ENCODE results near the gene GNPTG.

The GNPTG gene

DNA sequence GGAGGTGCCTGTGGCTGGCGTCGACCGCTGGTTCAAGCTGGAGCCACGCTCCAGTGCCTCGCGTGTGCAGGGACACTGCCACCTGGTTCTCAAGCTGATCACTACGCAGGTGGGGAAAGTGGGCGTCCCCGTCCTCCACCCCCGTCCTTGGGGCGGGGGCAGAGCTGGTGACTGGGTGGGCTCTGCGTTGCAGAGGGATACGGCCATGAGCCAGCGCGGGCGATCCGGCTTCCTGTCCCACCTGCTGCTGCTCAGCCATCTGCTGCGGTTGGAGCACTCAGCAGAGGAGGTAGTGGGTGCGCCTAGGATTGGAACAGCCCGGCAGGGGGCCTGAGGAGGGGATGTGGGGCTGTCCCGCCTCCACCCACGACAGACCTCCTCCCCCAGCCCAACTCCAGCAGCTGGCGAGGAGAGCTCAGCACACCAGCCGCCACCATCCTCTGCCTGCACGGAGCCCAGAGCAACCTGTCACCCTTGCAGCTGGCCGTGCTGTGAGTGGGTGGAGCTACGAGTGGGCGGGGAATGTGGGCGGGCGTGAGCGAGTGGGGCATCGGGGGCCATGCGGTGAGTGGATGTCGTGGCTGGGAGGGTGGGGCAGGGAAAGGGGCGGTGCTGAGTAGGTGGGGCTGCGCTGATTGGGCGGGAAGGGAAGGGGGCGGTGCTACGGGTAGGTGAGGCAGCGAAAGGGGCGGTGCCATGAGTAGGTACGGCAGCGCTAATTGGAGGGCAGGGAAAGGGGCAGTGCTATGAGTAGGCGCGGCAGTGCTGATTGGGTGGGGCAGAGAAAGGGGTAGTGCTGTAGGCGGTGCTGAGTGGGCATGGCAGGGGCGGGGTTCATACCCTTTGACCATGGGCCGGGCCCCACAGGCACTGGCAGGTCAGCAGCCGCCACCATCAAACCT, 9.0 kb upstream of the GNPTG start:
- no peak overlapping the region for H3K4me3 ChIP-seq (ENCODE audit: low read depth, low read length)
- no peaks in the 10 kb centered on the region for H3K79me2 ChIP-seq (ENCODE audit: control insufficient read depth, insufficient read depth, low read length, unreplicated experiment)
- no peaks in the 10 kb centered on the region for H3K36me3 ChIP-seq (ENCODE audit: insufficient read depth, low read length)
- no peaks in the 10 kb centered on the region for H3K27me3 ChIP-seq (ENCODE audit: insufficient read depth, low read length)
- no peaks in the 10 kb centered on the region for H3K4me1 ChIP-seq (ENCODE audit: control insufficient read depth, insufficient read depth, low read length, unreplicated experiment)
- H3K27ac ChIP-seq (ENCODE audit: low read depth, low read length), result no peak overlapping the region
- H2AFZ ChIP-seq (ENCODE audit: low read length, unreplicated experiment), result no peak overlapping the region

DNA sequence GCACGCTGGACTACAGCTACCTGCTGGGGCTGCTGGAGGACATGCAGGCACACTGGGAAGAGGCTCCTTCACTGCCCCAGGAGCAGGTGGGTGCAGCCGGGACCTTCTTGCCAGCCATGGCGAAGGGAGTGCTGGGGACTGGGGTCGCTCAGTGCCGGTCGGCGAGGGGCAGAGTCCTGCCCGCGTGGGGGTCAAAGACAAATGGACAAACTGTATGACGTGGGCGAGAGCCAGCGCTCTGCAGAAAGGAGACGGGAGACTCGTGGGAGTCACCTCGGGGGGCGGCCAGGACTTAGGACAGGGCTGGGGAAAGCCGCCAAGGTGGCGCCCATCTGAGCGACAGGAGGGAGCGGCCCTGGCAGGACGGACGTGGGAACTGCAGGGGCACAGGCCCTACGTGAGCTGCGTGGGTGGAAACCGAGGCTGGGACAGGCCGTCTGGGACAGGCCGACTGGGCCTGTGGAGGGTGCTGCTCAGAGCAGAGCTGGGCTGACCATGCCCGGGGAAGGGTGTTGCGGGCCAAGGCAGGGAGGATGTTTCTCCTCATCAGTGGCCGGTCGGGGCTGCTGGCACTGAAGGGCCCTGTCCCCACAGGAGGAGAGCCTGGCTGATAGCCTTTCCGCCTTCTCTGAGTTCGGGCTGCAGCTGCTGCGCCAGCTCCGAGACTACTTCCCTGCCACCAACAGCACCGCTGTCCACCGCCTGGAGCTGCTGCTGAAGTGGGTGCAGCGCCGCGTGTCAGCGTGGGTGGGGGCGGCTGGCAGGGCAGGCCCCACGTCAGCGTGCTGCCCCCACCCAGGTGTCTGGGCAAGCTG, 8.1 kb upstream of the GNPTG start:
- Histone ChIP-seq H3K79me2 (ENCODE audit: control insufficient read depth, insufficient read depth, low read length, unreplicated experiment) (no peaks in the 10 kb centered on the region), H3K27me3 (ENCODE audit: insufficient read depth, low read length) (no peaks in the 10 kb centered on the region), H3K36me3 (ENCODE audit: insufficient read depth, low read length) (no peaks in the 10 kb centered on the region), H3K27ac (ENCODE audit: low read depth, low read length) (no peak overlapping the region), H3K4me3 (ENCODE audit: low read depth, low read length) (no peak overlapping the region), H3K4me1 (ENCODE audit: control insufficient read depth, insufficient read depth, low read length, unreplicated experiment) (no peaks in the 10 kb centered on the region), H2AFZ (ENCODE audit: low read length, unreplicated experiment) (no peak overlapping the region)

DNA sequence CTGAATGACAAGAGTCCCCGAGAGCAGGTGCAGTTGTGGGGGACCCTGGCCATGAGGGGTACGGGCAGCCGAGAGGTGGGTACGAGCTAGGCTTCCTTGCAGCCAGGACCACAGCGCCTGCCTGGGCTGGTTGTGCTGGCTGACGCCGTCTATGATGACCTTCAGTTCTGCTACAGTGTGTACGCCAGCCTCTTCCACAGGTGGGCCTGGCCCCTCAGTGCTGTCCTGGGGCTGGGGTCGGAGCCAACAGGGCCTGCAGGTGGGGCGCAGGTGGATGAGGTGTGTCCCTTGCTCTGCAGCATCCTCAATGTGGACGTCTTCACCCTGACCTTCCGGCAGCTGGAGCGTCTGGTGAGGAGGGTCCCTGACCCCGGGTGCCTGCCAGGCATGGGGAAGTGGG, 7.2 kb upstream of the GNPTG start:
- no peak overlapping the region for H2AFZ ChIP-seq (ENCODE audit: low read length, unreplicated experiment)
- peaks cover under 1% of the 10 kb centered on the region; the same call in 1 of the 2 replicates for H3K36me3 ChIP-seq (ENCODE audit: insufficient read depth, low read length)
- no peaks in the 10 kb centered on the region for H3K4me1 ChIP-seq (ENCODE audit: control insufficient read depth, insufficient read depth, low read length, unreplicated experiment)
- no peak overlapping the region for H3K4me3 ChIP-seq (ENCODE audit: low read depth, low read length)
- H3K79me2 ChIP-seq (ENCODE audit: control insufficient read depth, insufficient read depth, low read length, unreplicated experiment), result no peaks in the 10 kb centered on the region
- H3K27ac ChIP-seq (ENCODE audit: low read depth, low read length), result no peak overlapping the region
- no peaks in the 10 kb centered on the region for H3K27me3 ChIP-seq (ENCODE audit: insufficient read depth, low read length)

DNA sequence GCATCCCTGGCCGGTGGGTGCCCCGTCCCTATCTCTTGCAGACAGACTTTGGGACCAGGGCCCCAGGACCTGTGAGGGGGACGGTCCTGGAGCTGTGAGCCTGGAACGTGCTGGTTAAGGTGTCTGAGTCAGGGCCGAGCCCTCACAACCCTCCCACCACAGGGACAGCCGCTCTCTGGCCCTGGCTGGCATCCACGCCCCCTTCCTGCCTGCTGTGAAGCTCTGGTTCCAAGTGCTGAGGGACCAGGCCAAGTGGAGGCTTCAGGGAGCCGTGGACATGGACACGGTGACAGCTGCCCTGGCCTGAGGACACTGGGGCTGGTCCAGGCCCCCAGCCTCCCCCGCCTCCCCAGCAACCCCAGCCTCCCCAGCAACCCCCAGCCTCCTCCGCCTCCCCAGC, 6.6 kb upstream of the GNPTG start:
- Histone ChIP-seq H2AFZ (ENCODE audit: low read length, unreplicated experiment) (no peak overlapping the region), H3K4me1 (ENCODE audit: control insufficient read depth, insufficient read depth, low read length, unreplicated experiment) (no peaks in the 10 kb centered on the region), H3K36me3 (ENCODE audit: insufficient read depth, low read length) (peaks cover 3% of the 10 kb centered on the region; the same call in 1 of the 2 replicates), H3K79me2 (ENCODE audit: control insufficient read depth, insufficient read depth, low read length, unreplicated experiment) (no peaks in the 10 kb centered on the region), H3K27ac (ENCODE audit: low read depth, low read length) (no peak overlapping the region), H3K27me3 (ENCODE audit: insufficient read depth, low read length) (no peaks in the 10 kb centered on the region), H3K4me3 (ENCODE audit: low read depth, low read length) (no peak overlapping the region)

DNA sequence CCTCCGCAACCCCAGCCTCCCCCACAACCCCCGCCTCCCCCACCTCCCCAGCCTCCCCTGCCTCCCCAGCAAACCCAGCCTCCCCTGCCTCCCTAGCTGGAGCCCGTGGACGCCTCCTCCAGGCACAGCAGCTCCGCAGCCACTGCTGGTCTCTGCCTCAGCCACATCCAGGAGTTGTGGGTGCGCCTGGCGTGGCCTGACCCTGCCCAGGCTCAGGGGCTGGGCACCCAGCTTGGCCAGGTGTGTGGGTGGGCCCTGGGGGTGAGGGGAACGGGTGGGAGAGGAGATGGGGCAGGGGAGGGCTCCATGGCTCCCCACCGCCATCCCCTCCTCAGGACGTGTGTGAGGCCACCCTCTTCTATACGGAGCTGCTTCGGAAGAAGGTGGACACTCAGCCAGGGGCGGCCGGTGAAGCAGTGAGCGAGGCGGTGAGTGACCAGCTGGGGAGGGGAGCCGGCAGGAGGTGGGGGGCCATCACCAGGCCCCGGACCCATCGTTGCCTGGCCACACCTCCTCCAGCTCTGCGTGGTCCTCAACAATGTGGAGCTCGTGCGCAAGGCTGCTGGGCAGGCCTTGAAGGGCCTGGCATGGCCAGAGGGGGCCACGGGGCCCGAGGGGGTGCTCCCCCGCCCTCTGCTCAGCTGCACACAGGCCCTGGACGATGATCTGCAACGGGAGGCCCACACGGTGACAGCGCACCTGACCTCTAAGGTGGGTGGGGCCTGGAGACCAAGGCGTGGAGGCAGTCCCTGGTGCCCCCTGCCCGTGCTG, 5.9 kb upstream of the GNPTG start:
- Histone ChIP-seq H3K4me3 (ENCODE audit: low read depth, low read length) (no peak overlapping the region), H3K4me1 (ENCODE audit: control insufficient read depth, insufficient read depth, low read length, unreplicated experiment) (peaks cover 7% of the 10 kb centered on the region), H3K27me3 (ENCODE audit: insufficient read depth, low read length) (no peaks in the 10 kb centered on the region), H3K36me3 (ENCODE audit: insufficient read depth, low read length) (peaks cover 3% of the 10 kb centered on the region; the same call in 1 of the 2 replicates), H3K79me2 (ENCODE audit: control insufficient read depth, insufficient read depth, low read length, unreplicated experiment) (peaks cover 4% of the 10 kb centered on the region), H2AFZ (ENCODE audit: low read length, unreplicated experiment) (no peak overlapping the region), H3K27ac (ENCODE audit: low read depth, low read length) (no peak overlapping the region)

DNA sequence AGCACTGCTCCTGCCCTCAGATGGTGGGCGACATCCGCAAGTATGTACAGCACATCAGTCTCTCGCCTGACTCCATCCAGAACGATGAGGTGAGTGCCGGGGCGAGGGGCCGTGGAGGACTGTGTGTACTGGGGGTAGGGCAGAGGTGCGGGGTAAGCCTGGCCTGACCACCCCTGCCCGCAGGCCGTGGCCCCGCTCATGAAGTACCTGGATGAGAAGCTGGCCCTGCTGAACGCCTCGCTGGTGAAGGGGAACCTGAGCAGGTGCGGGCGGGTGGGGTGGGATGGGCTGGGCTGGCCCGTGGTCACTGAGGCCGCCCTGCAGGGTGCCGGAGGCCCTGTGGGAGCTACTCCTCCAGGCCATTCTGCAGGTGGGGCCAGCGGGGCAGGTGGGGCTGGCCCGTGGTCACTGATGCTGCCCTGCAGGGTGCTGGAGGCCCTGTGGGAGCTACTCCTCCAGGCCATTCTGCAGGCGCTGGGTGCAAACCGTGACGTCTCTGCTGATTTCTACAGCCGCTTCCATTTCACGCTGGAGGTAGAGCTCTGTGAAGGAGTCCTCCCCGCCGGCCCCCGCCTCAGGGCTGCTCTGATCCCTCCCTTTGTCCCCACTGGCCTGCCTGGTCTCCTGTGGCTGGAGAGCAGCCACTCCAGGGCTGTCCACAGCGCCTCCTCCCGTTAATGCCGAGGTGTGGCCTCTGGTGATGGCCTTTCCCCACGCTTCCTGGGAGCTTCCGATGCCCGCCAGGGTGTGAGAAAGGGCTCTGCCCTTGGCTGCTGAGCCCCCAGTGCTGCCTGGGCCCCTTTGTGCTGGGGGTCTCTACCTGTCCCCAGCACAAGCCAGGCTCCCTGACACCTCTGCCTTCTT, 5.1 kb upstream of the GNPTG start:
- no peaks in the 10 kb centered on the region for H3K27me3 ChIP-seq (ENCODE audit: insufficient read depth, low read length)
- peaks cover 9% of the 10 kb centered on the region for H3K4me1 ChIP-seq (ENCODE audit: control insufficient read depth, insufficient read depth, low read length, unreplicated experiment)
- H3K4me3 ChIP-seq (ENCODE audit: low read depth, low read length), result no peak overlapping the region
- no peak overlapping the region for H2AFZ ChIP-seq (ENCODE audit: low read length, unreplicated experiment)
- no peak overlapping the region for H3K27ac ChIP-seq (ENCODE audit: low read depth, low read length)
- peaks cover 12% of the 10 kb centered on the region for H3K79me2 ChIP-seq (ENCODE audit: control insufficient read depth, insufficient read depth, low read length, unreplicated experiment)
- H3K36me3 ChIP-seq (ENCODE audit: insufficient read depth, low read length), result peaks cover 3% of the 10 kb centered on the region; the same call in 1 of the 2 replicates

DNA sequence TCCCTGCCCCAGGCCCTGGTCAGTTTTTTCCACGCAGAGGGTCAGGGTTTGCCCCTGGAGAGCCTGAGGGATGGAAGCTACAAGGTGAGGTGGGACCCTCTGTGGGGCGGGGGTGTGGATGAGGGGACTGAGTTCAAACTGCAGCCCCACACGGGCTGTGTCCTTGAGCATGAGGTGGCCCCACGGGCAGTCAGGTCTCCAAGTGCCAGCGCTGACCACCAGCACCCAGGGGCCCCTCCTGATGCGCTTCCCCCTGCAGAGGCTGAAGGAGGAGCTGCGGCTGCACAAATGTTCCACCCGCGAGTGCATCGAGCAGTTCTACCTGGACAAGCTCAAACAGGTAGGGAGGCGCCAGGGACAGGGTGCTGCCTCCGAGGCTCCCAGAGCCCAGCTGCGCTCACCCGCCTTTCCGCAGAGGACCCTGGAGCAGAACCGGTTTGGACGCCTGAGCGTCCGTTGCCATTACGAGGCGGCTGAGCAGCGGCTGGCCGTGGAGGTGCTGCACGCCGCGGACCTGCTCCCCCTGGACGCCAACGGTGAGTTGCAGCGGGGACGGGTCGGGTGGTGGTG, 4.4 kb upstream of the GNPTG start:
- peaks cover 18% of the 10 kb centered on the region for H3K79me2 ChIP-seq (ENCODE audit: control insufficient read depth, insufficient read depth, low read length, unreplicated experiment)
- no peak overlapping the region for H2AFZ ChIP-seq (ENCODE audit: low read length, unreplicated experiment)
- H3K27ac ChIP-seq (ENCODE audit: low read depth, low read length), result no peak overlapping the region
- H3K4me1 ChIP-seq (ENCODE audit: control insufficient read depth, insufficient read depth, low read length, unreplicated experiment), result peaks cover 9% of the 10 kb centered on the region
- H3K4me3 ChIP-seq (ENCODE audit: low read depth, low read length), result no peak overlapping the region
- peaks cover 3% of the 10 kb centered on the region; the same call in 1 of the 2 replicates for H3K36me3 ChIP-seq (ENCODE audit: insufficient read depth, low read length)
- H3K27me3 ChIP-seq (ENCODE audit: insufficient read depth, low read length), result no peaks in the 10 kb centered on the region

DNA sequence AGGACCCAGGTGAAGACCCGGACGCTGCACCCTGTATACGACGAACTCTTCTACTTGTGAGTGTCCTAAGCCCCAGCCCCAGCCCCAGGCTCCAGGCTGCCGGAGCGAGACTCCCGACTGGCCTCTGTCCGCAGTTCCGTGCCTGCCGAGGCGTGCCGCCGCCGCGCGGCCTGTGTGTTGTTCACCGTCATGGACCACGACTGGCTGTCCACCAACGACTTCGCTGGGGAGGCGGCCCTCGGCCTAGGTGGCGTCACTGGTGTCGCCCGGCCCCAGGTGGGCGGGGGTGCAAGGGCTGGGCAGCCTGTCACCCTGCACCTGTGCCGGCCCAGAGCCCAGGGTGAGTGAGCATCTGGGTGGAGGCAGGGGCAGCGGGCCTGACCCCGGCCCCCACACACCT, 3.8 kb upstream of the GNPTG start:
- Histone ChIP-seq H3K27ac (ENCODE audit: low read depth, low read length) (no peak overlapping the region), H3K27me3 (ENCODE audit: insufficient read depth, low read length) (no peaks in the 10 kb centered on the region), H3K36me3 (ENCODE audit: insufficient read depth, low read length) (peaks cover 3% of the 10 kb centered on the region; the same call in 1 of the 2 replicates), H3K79me2 (ENCODE audit: control insufficient read depth, insufficient read depth, low read length, unreplicated experiment) (peaks cover 24% of the 10 kb centered on the region), H2AFZ (ENCODE audit: low read length, unreplicated experiment) (no peak overlapping the region), H3K4me3 (ENCODE audit: low read depth, low read length) (no peak overlapping the region), H3K4me1 (ENCODE audit: control insufficient read depth, insufficient read depth, low read length, unreplicated experiment) (peaks cover 9% of the 10 kb centered on the region)

DNA sequence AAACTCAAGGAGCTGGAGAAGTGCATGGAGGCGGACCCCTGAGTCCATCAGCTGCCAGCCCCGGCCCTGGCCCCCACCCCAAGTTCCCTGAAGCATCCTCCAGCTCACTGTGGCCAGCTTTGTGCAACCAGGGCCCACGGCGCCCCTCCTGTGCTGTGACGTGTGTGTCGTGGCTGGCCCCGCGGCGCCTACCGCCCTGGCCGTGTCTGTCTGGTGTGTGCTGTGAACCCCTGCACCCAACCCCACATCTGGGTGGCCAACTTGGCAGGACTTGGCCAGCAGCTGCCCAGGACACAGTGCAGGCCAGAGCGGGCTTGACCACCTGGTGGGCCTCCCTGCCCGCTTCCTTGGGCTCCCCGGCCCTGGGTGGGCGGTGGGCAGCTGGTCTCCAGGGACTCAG, 3.3 kb upstream of the GNPTG start:
- peaks cover 12% of the 10 kb centered on the region for H3K4me1 ChIP-seq (ENCODE audit: control insufficient read depth, insufficient read depth, low read length, unreplicated experiment)
- H3K36me3 ChIP-seq (ENCODE audit: insufficient read depth, low read length), result peaks cover 3% of the 10 kb centered on the region; the same call in 1 of the 2 replicates
- H2AFZ ChIP-seq (ENCODE audit: low read length, unreplicated experiment), result no peak overlapping the region
- no peak overlapping the region for H3K27ac ChIP-seq (ENCODE audit: low read depth, low read length)
- H3K4me3 ChIP-seq (ENCODE audit: low read depth, low read length), result no peak overlapping the region
- H3K27me3 ChIP-seq (ENCODE audit: insufficient read depth, low read length), result no peaks in the 10 kb centered on the region
- H3K79me2 ChIP-seq (ENCODE audit: control insufficient read depth, insufficient read depth, low read length, unreplicated experiment), result peaks cover 28% of the 10 kb centered on the region
